CD8-positive, alpha-beta memory T cell (primary cell): ENCODE measurements around the gene DFFB. TPM values are rescaled to one million over a fixed set of nuclear protein-coding genes. Genes with fewer than 3 reads are reported as not detected.
"Not testable (repeated sequence)": the region's sequence is repeated elsewhere in the genome, so short reads cannot be mapped to it uniquely, and the experiment has no call there.

Experiments
- CTCF ChIA-PET: fragments of 350-600 bp; sonication (Branson Sonifier 250); formaldehyde crosslinking; loops from one replicate; lab custom pipeline; 2021; ENCODE audit warnings: antibody characterized with exemption; lab: Charles Lee
- POLR2A ChIA-PET: fragments of 350-600 bp; sonication (Branson Sonifier 250); formaldehyde crosslinking; loops from one replicate; lab custom pipeline; 2021; ENCODE audit warnings: antibody characterized with exemption; lab: Charles Lee
- DNase-seq, 5 donors: peaks; one replicate each; pipeline versions ENCODE4 v3.0.0 to v3.0.0-alpha.2; 2020 to 2022; ENCODE audit warnings: mixed read lengths in 1 of 5
- H3K27ac ChIP-seq: one replicate; pipeline ENCODE4 v1.7.0; 2013; ENCODE audit warnings: low read depth, mild to moderate bottlenecking, low read length, moderate library complexity
- H3K27me3 ChIP-seq: 2 replicates; pipeline ENCODE4 v1.7.0; 2013; ENCODE audit warnings: low read length, mild to moderate bottlenecking; ENCODE audit not compliant: insufficient read depth, poor library complexity, severe bottlenecking
- H3K36me3 ChIP-seq: 2 replicates; pipeline ENCODE4 v1.7.0; 2013; ENCODE audit warnings: mild to moderate bottlenecking, low read length, moderate library complexity; ENCODE audit not compliant: insufficient read depth
- H3K4me1 ChIP-seq: 2 replicates; pipeline ENCODE4 v1.7.0; 2013; ENCODE audit warnings: mild to moderate bottlenecking, low read length, moderate library complexity; ENCODE audit not compliant: insufficient read depth
- H3K4me3 ChIP-seq: 2 replicates; pipeline ENCODE4 v1.7.0; 2013; ENCODE audit warnings: mild to moderate bottlenecking, low read length
- H3K9me3 ChIP-seq: 2 replicates; pipeline ENCODE4 v1.7.0; 2013; ENCODE audit warnings: mild to moderate bottlenecking, low read length
- H3K27ac Mint-ChIP-seq, 8 donors: one replicate each; pipeline ENCODE4 v1.8.0; 2020 to 2021; ENCODE audit warnings: mixed read lengths in 8 of 8, mild to moderate bottlenecking in 6 of 8, inconsistent platforms in 3 of 8, moderate library complexity in 3 of 8
- H3K27me3 Mint-ChIP-seq, 2 donors: one replicate each; pipeline ENCODE4 v1.8.0; 2020 to 2021; ENCODE audit warnings: mixed read lengths in 2 of 2, mild to moderate bottlenecking in 1 of 2, moderate library complexity in 1 of 2
- H3K36me3 Mint-ChIP-seq, 3 donors: one replicate each; pipeline ENCODE4 v1.8.0; 2020 to 2021; ENCODE audit warnings: mixed read lengths in 3 of 3, inconsistent platforms in 1 of 3, mild to moderate bottlenecking in 1 of 3
- H3K4me1 Mint-ChIP-seq, 3 donors: one replicate each; pipeline ENCODE4 v1.8.0; 2020 to 2021; ENCODE audit warnings: mixed read lengths in 3 of 3, inconsistent platforms in 1 of 3, mild to moderate bottlenecking in 1 of 3
- H3K4me3 Mint-ChIP-seq, 7 donors: one replicate each; pipeline ENCODE4 v1.8.0; 2020 to 2021; ENCODE audit warnings: mixed read lengths in 7 of 7, mild to moderate bottlenecking in 6 of 7, moderate library complexity in 4 of 7, inconsistent platforms in 2 of 7
- H3K9me3 Mint-ChIP-seq, 5 donors: one replicate each; pipeline ENCODE4 v1.8.0; 2020 to 2022; ENCODE audit warnings: mixed read lengths in 5 of 5, mild to moderate bottlenecking in 3 of 5, moderate library complexity in 2 of 5, inconsistent platforms in 1 of 5
- polyA plus RNA-seq: library from polyadenylated mRNA; unstranded; fragments of 300-500 nt; fragmentation: Illumina TruSeq; gene quantifications from one replicate; pipeline ENCODE4 v1.2.3, GENCODE V29; 2021
- total RNA-seq, 2 experiments: library from RNA; stranded (reverse); gene quantifications; one replicate each; pipeline ENCODE4 v1.2.3, GENCODE V29; 2021

Gene DFFB
- total and polyA plus RNA-seq, 3 experiments from 2014 or later, result 8.3 to 14.6 (median 10.9) TPM

GRCh38 chr1:3915551-3916121 lies 58.4 kb downstream of the DFFB start:
- Histone ChIP-seq H3K9me3 (no peaks in the 10 kb centered on the region), H3K4me3 (no peak overlapping the region), H3K4me1 (no peaks in the 10 kb centered on the region), H3K27ac (no peak overlapping the region), H3K27me3 (no peaks in the 10 kb centered on the region), H3K36me3 (no peaks in the 10 kb centered on the region)
- H3K36me3 Mint-ChIP-seq, result no peaks in the 10 kb centered on the region
- peaks cover 2 to 4% (median 4%) of the 10 kb centered on the region in 3 donors for H3K4me1 Mint-ChIP-seq
- no peaks in the 10 kb centered on the region for H3K9me3 Mint-ChIP-seq
- no peak overlapping the region for H3K27ac Mint-ChIP-seq
- DNase-seq, result peak in 1 of 5 donors; percentile 29
- ChIA-PET CTCF (no interaction called here), POLR2A (no interaction called here)
- H3K4me3 Mint-ChIP-seq, result no peak overlapping the region
- H3K27me3 Mint-ChIP-seq, result peaks cover 7 to 12% of the 10 kb centered on the region in 2 donors

DNA sequence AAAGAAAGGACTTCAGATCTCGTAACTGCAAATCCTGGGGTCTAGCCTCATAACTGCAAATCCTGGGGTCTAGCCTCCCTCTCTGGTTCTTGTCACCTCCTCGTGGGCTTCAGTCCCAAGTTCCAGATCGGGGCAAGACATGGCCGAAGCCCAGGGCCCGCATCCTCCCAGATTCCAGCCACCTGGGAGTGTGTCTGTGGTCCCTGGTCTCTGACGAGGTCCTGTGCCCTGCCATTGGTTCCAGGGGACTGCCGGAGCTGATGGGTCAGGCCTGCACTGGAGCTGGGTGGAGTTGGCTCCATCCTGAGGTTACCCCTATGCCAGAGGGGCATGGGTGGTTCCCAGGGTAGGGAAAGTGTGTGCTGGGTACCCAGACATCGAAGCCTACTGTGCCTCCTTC lies 60.5 kb downstream of the DFFB start:
- Histone ChIP-seq H3K36me3 (no peaks in the 10 kb centered on the region), H3K27me3 (no peaks in the 10 kb centered on the region), H3K4me3 (no peak overlapping the region), H3K27ac (no peak overlapping the region), H3K9me3 (no peaks in the 10 kb centered on the region), H3K4me1 (no peaks in the 10 kb centered on the region)
- H3K4me3 Mint-ChIP-seq, result no peak overlapping the region
- H3K4me1 Mint-ChIP-seq, result peaks cover 2 to 12% (median 11%) of the 10 kb centered on the region in 3 donors
- peak in 1 of 5 donors; percentile 20 for DNase-seq
- POLR2A ChIA-PET, result no interaction called here
- no peaks in the 10 kb centered on the region for H3K9me3 Mint-ChIP-seq
- CTCF ChIA-PET, result no interaction called here
- peaks cover 9 to 18% of the 10 kb centered on the region in 2 donors for H3K27me3 Mint-ChIP-seq
- H3K36me3 Mint-ChIP-seq, result peaks cover 0 to 1% (median 0%) of the 10 kb centered on the region in 3 donors
- H3K27ac Mint-ChIP-seq, result no peak overlapping the region

DNA sequence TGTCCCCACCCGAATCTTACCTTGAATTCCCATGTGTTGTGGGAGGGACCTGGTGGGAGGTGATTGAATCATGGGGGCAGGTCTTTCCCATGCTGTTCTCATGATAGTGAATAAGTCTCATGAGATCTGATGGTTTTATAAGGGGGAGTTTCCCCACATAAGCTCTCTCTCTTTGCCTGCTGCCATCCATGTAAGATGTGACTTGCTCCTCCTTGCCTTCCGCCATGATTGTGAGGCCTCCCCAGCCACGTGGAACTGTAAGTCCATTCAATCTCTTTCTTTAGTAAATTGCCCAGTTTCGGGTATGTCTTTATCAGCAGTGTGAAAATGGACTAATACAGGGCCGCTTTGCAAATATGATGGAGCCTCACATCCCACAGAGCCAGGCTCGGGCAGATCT lies 61.1 kb downstream of the DFFB start:
- H3K27ac ChIP-seq, H3K4me3 Mint-ChIP-seq, H3K9me3 Mint-ChIP-seq, H3K36me3 Mint-ChIP-seq, H3K9me3 ChIP-seq, CTCF ChIA-PET, H3K27ac Mint-ChIP-seq, H3K27me3 ChIP-seq, DNase-seq, H3K36me3 ChIP-seq, H3K4me3 ChIP-seq, H3K4me1 ChIP-seq: not testable (repeated sequence)
- H3K4me1 Mint-ChIP-seq, result peaks cover 2 to 13% (median 12%) of the 10 kb centered on the region in 3 donors
- POLR2A ChIA-PET, result interaction anchor here (0.6 kb wide), 1 partner anchor 194 kb away, joined by 4 read pairs; no protein-coding TSS in a partner anchor
- peaks cover 8 to 18% of the 10 kb centered on the region in 2 donors for H3K27me3 Mint-ChIP-seq

DNA sequence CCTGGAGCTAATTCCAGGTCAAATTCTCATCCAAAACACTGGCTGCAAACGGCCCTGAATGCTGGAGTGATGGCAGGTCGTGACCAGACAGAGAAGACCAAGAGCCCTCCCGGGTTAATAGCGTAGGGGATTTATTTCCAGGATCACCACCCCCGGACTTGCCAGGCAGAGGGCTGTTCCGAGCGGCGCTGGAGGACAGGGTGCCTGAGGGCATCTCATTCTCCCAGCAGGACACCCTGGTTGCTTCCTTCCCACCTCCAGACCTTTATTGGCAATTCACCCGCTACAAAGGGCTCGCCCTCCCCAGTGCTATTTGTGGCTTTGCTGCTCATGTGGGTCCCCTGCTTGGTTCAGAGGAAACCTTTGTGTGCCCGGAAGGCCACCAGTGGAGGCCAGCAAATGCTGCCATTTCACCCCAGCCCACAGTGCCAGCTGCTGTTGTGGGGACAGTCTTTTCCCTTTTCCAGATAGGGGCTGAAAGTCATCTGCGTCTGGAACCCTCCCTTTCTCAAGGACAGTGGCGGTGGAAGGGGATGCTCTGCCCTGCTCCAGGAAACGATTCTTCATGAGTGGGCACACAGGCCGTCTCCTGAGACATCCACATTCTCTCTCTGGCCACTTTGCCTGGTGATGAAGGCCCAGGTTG lies 61.8 kb downstream of the DFFB start:
- Mint-ChIP-seq H3K4me3 (no peak overlapping the region), H3K36me3 (peaks cover 0 to 1% (median 0%) of the 10 kb centered on the region in 3 donors), H3K27me3 (peaks cover 8 to 18% of the 10 kb centered on the region in 2 donors), H3K9me3 (no peaks in the 10 kb centered on the region), H3K4me1 (peaks cover 2 to 13% (median 12%) of the 10 kb centered on the region in 3 donors), H3K27ac (no peak overlapping the region)
- peak in 1 of 5 donors; percentile 21 for DNase-seq
- CTCF ChIA-PET, result no interaction called here
- Histone ChIP-seq H3K4me1 (no peaks in the 10 kb centered on the region), H3K9me3 (no peaks in the 10 kb centered on the region), H3K36me3 (no peaks in the 10 kb centered on the region), H3K27ac (no peak overlapping the region), H3K4me3 (no peak overlapping the region), H3K27me3 (no peaks in the 10 kb centered on the region)
- POLR2A ChIA-PET, result no interaction called here

DNA sequence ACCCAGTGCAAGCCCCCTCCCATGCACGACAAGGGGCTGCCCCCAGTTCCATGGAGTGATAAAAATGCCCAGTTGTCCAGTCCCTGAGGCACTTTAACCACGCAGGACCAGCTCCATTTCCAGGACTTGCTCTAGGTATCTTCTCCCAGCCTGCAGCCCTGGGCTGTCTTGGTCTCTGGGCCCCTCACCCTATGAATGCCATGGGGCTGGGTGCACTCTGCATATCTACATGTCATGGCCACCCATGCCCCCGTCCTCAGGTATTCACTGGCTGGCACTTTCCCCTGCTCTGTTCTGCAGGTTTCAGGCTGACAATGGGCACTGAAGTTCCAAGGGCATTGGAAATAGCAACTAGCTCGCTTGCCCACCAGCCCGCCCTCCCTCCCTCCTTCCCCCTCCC lies 62.4 kb downstream of the DFFB start:
- no peak overlapping the region for H3K4me3 ChIP-seq

DNA sequence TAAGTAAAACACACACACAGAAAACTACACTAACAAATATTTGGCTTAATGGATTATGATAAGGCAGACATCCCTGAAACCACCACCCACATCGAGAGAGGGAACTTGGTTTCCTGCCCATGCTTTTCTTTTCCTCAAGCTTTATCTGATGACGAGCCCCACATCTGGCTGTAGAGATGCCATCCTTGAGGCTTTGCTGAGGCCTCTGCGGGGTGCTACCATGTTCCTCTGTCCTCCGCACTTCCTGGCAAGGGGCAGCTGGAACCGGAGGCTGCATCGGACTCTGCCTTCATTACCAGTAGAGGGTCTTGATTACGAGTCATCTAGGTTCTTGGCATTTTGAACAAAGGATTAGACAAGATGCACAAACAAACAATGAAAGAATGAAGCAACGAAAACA lies 64.5 kb downstream of the DFFB start:
- CTCF ChIA-PET, result interaction anchor here (1.0 kb wide), 1 partner anchor 10 kb away, joined by 3 read pairs; no protein-coding TSS in a partner anchor

More for the DNA sequence above, 62.4 kb downstream of the DFFB start:
- no peak overlapping the region for H3K4me3 Mint-ChIP-seq
- Histone ChIP-seq H3K9me3 (no peaks in the 10 kb centered on the region), H3K27ac (no peak overlapping the region), H3K36me3 (no peaks in the 10 kb centered on the region), H3K4me1 (no peaks in the 10 kb centered on the region), H3K27me3 (no peaks in the 10 kb centered on the region)
- no peaks in the 10 kb centered on the region for H3K9me3 Mint-ChIP-seq
- peaks cover 0 to 1% (median 0%) of the 10 kb centered on the region in 3 donors for H3K36me3 Mint-ChIP-seq
- peaks cover 2 to 13% (median 12%) of the 10 kb centered on the region in 3 donors for H3K4me1 Mint-ChIP-seq
- ChIA-PET POLR2A (no interaction called here), CTCF (no interaction called here)
- DNase-seq, result peak in 1 of 5 donors; percentile 35
- H3K27ac Mint-ChIP-seq, result no peak overlapping the region
- peaks cover 8 to 18% of the 10 kb centered on the region in 2 donors for H3K27me3 Mint-ChIP-seq

GRCh38 chr1:3922201-3922725 lies 65.0 kb downstream of the DFFB start:
- no peak overlapping the region for H3K27ac ChIP-seq
- no peaks in the 10 kb centered on the region for H3K36me3 ChIP-seq
- ChIA-PET POLR2A (no interaction called here), CTCF (no interaction called here)
- H3K9me3 ChIP-seq, result no peaks in the 10 kb centered on the region
- no peaks in the 10 kb centered on the region for H3K4me1 ChIP-seq
- no peak overlapping the region for H3K4me3 ChIP-seq
- H3K27me3 ChIP-seq, result no peaks in the 10 kb centered on the region
- peak overlapping the region in 4 of 7 donors; percentile 11 to 74 (median 50) for H3K4me3 Mint-ChIP-seq
- H3K9me3 Mint-ChIP-seq, result no peaks in the 10 kb centered on the region
- peaks cover 2 to 13% (median 12%) of the 10 kb centered on the region in 3 donors for H3K4me1 Mint-ChIP-seq
- H3K27me3 Mint-ChIP-seq, result peaks cover 4 to 27% of the 10 kb centered on the region in 2 donors
- peak overlapping the region in 3 of 8 donors; percentile 12 to 58 (median 52) for H3K27ac Mint-ChIP-seq
- peaks cover 0 to 1% (median 0%) of the 10 kb centered on the region in 3 donors for H3K36me3 Mint-ChIP-seq
- DNase-seq, result peak in 3 of 5 donors; percentile 20 to 51 (median 44)

More for the DNA sequence above, 64.5 kb downstream of the DFFB start:
- H3K9me3 Mint-ChIP-seq, result no peaks in the 10 kb centered on the region
- H3K4me1 Mint-ChIP-seq, result peaks cover 2 to 13% (median 12%) of the 10 kb centered on the region in 3 donors
- no peak for DNase-seq
- H3K27ac ChIP-seq, result no peak overlapping the region
- peak overlapping the region in 3 of 8 donors; percentile 12 to 58 (median 29) for H3K27ac Mint-ChIP-seq
- no peak overlapping the region for H3K4me3 ChIP-seq
- H3K36me3 Mint-ChIP-seq, result peaks cover 0 to 1% (median 0%) of the 10 kb centered on the region in 3 donors
- peaks cover 4 to 22% of the 10 kb centered on the region in 2 donors for H3K27me3 Mint-ChIP-seq
- H3K4me1 ChIP-seq, result no peaks in the 10 kb centered on the region
- no peaks in the 10 kb centered on the region for H3K9me3 ChIP-seq
- POLR2A ChIA-PET, result no interaction called here
- no peaks in the 10 kb centered on the region for H3K27me3 ChIP-seq
- no peaks in the 10 kb centered on the region for H3K36me3 ChIP-seq
- H3K4me3 Mint-ChIP-seq, result peak overlapping the region in 5 of 7 donors; percentile 9 to 74 (median 44)

- Mint-ChIP-seq H3K27ac (peak overlapping the region in 3 of 8 donors; percentile 12 to 58 (median 52)), H3K9me3 (no peaks in the 10 kb centered on the region), H3K36me3 (peaks cover 0 to 1% (median 0%) of the 10 kb centered on the region in 3 donors), H3K4me3 (no peak overlapping the region), H3K27me3 (peaks cover 4 to 28% of the 10 kb centered on the region in 2 donors), H3K4me1 (peaks cover 2 to 13% (median 12%) of the 10 kb centered on the region in 3 donors)
- no peaks in the 10 kb centered on the region for H3K27me3 ChIP-seq
- ChIA-PET POLR2A (no interaction called here), CTCF (no interaction called here)
- no peaks in the 10 kb centered on the region for H3K9me3 ChIP-seq
- no peaks in the 10 kb centered on the region for H3K36me3 ChIP-seq
- no peak overlapping the region for H3K4me3 ChIP-seq
- no peak overlapping the region for H3K27ac ChIP-seq
- DNase-seq, result peak in 1 of 5 donors; percentile 33
- H3K4me1 ChIP-seq, result no peaks in the 10 kb centered on the region
Measured at GRCh38 chr1:3922851-3923250, 65.6 kb downstream of the DFFB start.
